HFFc6 (cell line): ENCODE results near the gene DNM2. TPM values are rescaled to one million over a fixed set of nuclear protein-coding genes. Genes with fewer than 3 reads are reported as not detected.
A peak's percentile ranks its signal among the peaks of the same experiment; 100 is the strongest.
"Not testable (repeated sequence)": the region's sequence is repeated elsewhere in the genome, so short reads cannot be mapped to it uniquely, and the experiment has no call there.

Experiments
- DNase-seq: peaks from one replicate; pipeline ENCODE4 v3.0.0-alpha.2; 2018
- H3K27ac Mint-ChIP-seq: 2 replicates; pipeline ENCODE4 v1.8.0; 2020; ENCODE audit warnings: mild to moderate bottlenecking, mixed read lengths
- H3K27me3 Mint-ChIP-seq: 2 replicates; pipeline ENCODE4 v1.8.0; 2021; ENCODE audit warnings: mild to moderate bottlenecking, moderate library complexity, mixed read lengths; ENCODE audit not compliant: insufficient read depth
- H3K36me3 Mint-ChIP-seq: 2 replicates; pipeline ENCODE4 v1.8.0; 2021; ENCODE audit warnings: low read depth, mixed read lengths
- H3K4me1 Mint-ChIP-seq: 2 replicates; pipeline ENCODE4 v1.8.0; 2020; ENCODE audit warnings: low read depth, mixed read lengths
- H3K4me3 Mint-ChIP-seq: 2 replicates; pipeline ENCODE4 v1.8.0; 2020; ENCODE audit warnings: mild to moderate bottlenecking, moderate library complexity, mixed read lengths
- H3K9me3 Mint-ChIP-seq: 2 replicates; pipeline ENCODE4 v1.8.0; 2020; ENCODE audit warnings: mild to moderate bottlenecking, mixed read lengths
- total RNA-seq, 6 experiments: library from RNA; stranded (reverse); fragmentation: NEBNext Ultra II Directional; extraction: Animal tissue kit (Norgen Biotek cat#: 25700); gene quantifications; 2 replicates in 1 of 6; 3 replicates in 5 of 6; pipeline ENCODE4 v1.2.3, GENCODE V29; 2021
- TF ChIP-seq, protein P1 (sequence below): fragments of 200-600 bp; sonication (generic); IDR thresholded peaks from 2 replicates; pipeline ENCODE4 v1.5.0; 2021; ENCODE audit warnings: antibody characterized with exemption, mild to moderate bottlenecking

Gene DNM2
- total RNA-seq, 6 experiments from 2014 or later, result 91.5 to 122 (median 99.5) TPM

- TF ChIP-seq, protein P1, sequence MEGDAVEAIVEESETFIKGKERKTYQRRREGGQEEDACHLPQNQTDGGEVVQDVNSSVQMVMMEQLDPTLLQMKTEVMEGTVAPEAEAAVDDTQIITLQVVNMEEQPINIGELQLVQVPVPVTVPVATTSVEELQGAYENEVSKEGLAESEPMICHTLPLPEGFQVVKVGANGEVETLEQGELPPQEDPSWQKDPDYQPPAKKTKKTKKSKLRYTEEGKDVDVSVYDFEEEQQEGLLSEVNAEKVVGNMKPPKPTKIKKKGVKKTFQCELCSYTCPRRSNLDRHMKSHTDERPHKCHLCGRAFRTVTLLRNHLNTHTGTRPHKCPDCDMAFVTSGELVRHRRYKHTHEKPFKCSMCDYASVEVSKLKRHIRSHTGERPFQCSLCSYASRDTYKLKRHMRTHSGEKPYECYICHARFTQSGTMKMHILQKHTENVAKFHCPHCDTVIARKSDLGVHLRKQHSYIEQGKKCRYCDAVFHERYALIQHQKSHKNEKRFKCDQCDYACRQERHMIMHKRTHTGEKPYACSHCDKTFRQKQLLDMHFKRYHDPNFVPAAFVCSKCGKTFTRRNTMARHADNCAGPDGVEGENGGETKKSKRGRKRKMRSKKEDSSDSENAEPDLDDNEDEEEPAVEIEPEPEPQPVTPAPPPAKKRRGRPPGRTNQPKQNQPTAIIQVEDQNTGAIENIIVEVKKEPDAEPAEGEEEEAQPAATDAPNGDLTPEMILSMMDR, result peak; percentile 3; the same call in 1 of the 2 replicates
- peaks cover 12% of the 10 kb centered on the region for H3K36me3 Mint-ChIP-seq
- H3K4me1 Mint-ChIP-seq, result peaks cover 16% of the 10 kb centered on the region
- DNase-seq, result no peak
- H3K27ac Mint-ChIP-seq, result peak overlapping the region; percentile 100
- peak overlapping the region; percentile 98 for H3K4me3 Mint-ChIP-seq
- H3K9me3 Mint-ChIP-seq, result peaks cover 11% of the 10 kb centered on the region
- H3K27me3 Mint-ChIP-seq, result peaks cover 7% of the 10 kb centered on the region
Measured at GRCh38 chr19:10836479-10837330, 118.8 kb downstream of the DNM2 start.

- peaks cover 16% of the 10 kb centered on the region for H3K4me1 Mint-ChIP-seq
- not testable (repeated sequence) for H3K4me3 Mint-ChIP-seq, H3K27me3 Mint-ChIP-seq, DNase-seq, H3K27ac Mint-ChIP-seq
- peaks cover 12% of the 10 kb centered on the region for H3K36me3 Mint-ChIP-seq
- H3K9me3 Mint-ChIP-seq, result peaks cover 11% of the 10 kb centered on the region
Measured at GRCh38 chr19:10837649-10838048, 119.8 kb downstream of the DNM2 start.

DNA sequence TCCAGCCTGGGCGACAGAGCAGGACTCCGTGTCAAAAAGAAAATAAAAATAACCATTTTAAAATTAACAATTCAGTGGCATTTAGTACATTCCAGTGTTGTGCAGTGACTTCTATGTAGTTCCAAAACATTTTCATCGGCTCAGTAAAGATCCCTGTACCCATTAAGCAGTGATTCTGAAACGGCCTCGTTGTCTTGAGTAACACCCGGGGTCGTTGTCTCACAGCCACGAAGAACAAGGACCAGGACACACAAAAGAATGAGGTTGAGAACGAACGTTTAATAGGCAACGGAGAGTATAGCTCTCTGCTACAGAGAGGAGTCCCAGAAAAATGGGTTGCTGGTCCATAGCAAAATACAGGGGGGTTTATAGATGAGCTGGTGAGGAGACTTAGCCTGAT is 120.5 kb downstream of the DNM2 start:
- H3K4me3 Mint-ChIP-seq, result no peak overlapping the region
- peaks cover 11% of the 10 kb centered on the region for H3K27me3 Mint-ChIP-seq
- no peak overlapping the region for H3K27ac Mint-ChIP-seq
- H3K9me3 Mint-ChIP-seq, result peaks cover 11% of the 10 kb centered on the region
- TF ChIP-seq, protein P1, result no peak
- H3K4me1 Mint-ChIP-seq, result peaks cover 16% of the 10 kb centered on the region
- DNase-seq, result no peak
- H3K36me3 Mint-ChIP-seq, result peaks cover 12% of the 10 kb centered on the region

DNA sequence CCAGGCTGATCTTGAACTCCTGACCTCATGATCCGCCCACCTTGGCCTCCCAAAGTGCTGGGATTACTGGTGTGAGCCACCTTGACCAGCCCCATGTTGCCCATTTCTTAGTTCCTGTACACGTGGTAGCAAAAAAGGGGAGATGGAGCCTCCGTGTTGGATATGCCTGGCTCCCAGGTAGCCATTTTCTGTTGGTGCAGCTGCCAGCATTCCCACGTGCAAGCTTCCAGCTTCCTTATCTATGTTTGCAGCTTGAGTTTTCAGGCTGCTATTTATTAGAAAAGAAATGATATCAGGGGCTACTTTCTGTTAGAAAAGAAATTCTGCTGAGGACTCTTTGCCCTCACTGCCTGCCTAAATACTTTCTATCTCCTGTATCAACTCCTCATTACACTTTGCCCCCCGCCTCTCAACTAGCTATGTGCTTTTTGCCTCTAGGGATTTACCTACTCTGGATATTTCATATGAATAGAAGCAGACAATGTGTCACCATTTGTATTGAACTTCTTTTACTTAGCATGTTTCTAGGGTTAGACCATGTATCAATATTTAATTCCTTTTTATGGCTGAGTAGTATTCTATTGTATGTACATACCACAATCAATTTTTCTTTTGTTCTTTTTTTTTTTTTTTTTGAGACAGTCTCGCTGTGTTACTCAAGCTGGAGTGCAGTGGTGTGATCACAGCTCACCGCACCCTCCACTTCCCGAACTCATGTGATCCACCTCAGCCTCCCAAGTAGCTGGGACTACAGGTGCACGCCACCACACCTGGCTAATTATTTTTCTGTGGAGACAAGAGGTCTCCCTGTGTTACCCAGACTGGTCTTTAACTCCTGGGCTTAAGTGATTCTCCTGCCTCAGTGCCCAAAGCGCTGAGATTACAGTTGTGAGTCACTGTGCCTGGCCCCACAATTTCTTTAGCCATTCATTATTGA is 121.5 kb downstream of the DNM2 start:
- H3K27me3 Mint-ChIP-seq, result peaks cover 11% of the 10 kb centered on the region
- peaks cover 12% of the 10 kb centered on the region for H3K36me3 Mint-ChIP-seq
- peaks cover 16% of the 10 kb centered on the region for H3K4me1 Mint-ChIP-seq
- no peak for DNase-seq
- TF ChIP-seq, protein P1, result no peak
- H3K9me3 Mint-ChIP-seq, result peaks cover 11% of the 10 kb centered on the region
- no peak overlapping the region for H3K27ac Mint-ChIP-seq
- H3K4me3 Mint-ChIP-seq, result no peak overlapping the region

GRCh38 chr19:10842788-10843187 is 124.9 kb downstream of the DNM2 start:
- peaks cover 5% of the 10 kb centered on the region for H3K27me3 Mint-ChIP-seq
- TF ChIP-seq, protein P1, result no peak
- DNase-seq, result no peak
- no peak overlapping the region for H3K27ac Mint-ChIP-seq
- no peaks in the 10 kb centered on the region for H3K9me3 Mint-ChIP-seq
- H3K36me3 Mint-ChIP-seq, result no peaks in the 10 kb centered on the region
- no peaks in the 10 kb centered on the region for H3K4me1 Mint-ChIP-seq
- no peak overlapping the region for H3K4me3 Mint-ChIP-seq
